GM13977 (cell line): Measurements from ENCODE around the gene KIR3DL2.
"Not testable (repeated sequence)": the region's sequence is repeated elsewhere in the genome, so short reads cannot be mapped to it uniquely, and the experiment has no call there.

Source experiments
- DNase-seq: peaks from one replicate; pipeline ENCODE4 v3.0.0; 2012; ENCODE audit warnings: low spot score
- in situ Hi-C: fragments of 300-500 bp; cut with MboI; formaldehyde crosslinking; loops from one replicate; pipeline ENCODE4 v1.12.0; 2022; ENCODE audit warnings: low sequenced_read_pairs, low pct_unique_long_range_greater_than_20kb, mixed read lengths, inconsistent platforms; ENCODE audit not compliant: unreplicated experiment
- TF ChIP-seq, protein P1 (sequence below): IDR thresholded peaks from 2 replicates; pipeline ENCODE4 v1.5.1; 2012; ENCODE audit warnings: mild to moderate bottlenecking, control low read depth; ENCODE audit not compliant: insufficient read depth; ENCODE audit errors: extremely low read depth, missing control alignments

The KIR3DL2 gene

DNA sequence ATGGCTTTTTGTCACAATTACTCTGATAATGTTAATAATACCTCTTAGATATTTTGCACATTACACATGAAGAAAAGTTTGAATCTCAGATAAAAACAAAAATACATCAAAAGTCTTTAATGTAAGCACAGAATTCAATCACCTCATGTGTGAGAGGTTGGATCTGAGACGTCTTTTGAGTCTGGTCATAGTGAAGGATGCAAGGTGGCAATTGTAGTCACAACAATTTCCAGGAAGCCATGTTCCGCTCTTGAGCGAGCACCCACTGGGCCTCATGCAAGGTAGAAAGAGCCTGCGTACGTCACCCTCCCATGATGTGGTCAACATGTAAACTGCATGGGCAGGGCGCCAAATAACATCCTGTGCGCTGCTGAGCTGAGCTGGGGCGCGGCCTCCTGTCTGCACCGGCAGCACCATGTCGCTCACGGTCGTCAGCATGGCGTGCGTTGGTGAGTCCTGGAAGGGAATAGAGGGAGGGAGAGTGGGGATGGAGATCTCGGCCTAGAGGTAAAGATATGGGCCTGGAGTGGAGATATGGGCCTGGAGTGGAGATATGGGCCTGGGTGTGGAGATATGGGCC lies at the start of gene KIR3DL2:
Gene KIR3DL2, plus strand, starts transcription at position 383 of the 580 bp plus-strand sequence. Its CDS starts 33 bp downstream, at position 416.
- in situ Hi-C loops = loop anchor here (5.0 kb wide), 1 partner anchor 33 kb away; the partner anchor contains the start of gene KIR3DL1
- not testable (repeated sequence) for DNase-seq

DNA sequence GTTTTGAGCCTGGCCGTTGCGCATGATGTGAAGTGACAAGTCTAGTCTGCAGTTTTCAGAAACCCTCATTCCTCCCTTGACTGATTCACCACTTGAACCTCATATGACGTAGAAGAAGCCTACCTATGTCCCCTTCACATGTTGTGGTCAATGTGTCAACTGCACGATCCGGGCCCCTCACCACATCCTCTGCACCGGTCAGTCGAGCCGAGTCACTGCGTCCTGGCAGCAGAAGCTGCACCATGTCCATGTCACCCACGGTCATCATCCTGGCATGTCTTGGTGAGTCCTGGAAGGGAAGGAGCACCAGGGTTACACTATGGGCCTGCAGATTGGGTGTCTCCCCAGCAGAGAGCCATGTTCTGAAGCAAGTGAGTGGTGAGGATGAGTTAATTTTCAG lies 46.8 kb upstream of the KIR3DL2 start, which contains the start of gene KIR2DL4:
Gene KIR2DL4, plus strand, starts transcription at position 201 of the 400 bp plus-strand sequence. Its CDS starts 42 bp downstream, at position 243.
- DNase-seq = no peak
- in situ Hi-C loops = no loop called here
- TF ChIP-seq, protein P1, sequence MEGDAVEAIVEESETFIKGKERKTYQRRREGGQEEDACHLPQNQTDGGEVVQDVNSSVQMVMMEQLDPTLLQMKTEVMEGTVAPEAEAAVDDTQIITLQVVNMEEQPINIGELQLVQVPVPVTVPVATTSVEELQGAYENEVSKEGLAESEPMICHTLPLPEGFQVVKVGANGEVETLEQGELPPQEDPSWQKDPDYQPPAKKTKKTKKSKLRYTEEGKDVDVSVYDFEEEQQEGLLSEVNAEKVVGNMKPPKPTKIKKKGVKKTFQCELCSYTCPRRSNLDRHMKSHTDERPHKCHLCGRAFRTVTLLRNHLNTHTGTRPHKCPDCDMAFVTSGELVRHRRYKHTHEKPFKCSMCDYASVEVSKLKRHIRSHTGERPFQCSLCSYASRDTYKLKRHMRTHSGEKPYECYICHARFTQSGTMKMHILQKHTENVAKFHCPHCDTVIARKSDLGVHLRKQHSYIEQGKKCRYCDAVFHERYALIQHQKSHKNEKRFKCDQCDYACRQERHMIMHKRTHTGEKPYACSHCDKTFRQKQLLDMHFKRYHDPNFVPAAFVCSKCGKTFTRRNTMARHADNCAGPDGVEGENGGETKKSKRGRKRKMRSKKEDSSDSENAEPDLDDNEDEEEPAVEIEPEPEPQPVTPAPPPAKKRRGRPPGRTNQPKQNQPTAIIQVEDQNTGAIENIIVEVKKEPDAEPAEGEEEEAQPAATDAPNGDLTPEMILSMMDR = no peak

DNA sequence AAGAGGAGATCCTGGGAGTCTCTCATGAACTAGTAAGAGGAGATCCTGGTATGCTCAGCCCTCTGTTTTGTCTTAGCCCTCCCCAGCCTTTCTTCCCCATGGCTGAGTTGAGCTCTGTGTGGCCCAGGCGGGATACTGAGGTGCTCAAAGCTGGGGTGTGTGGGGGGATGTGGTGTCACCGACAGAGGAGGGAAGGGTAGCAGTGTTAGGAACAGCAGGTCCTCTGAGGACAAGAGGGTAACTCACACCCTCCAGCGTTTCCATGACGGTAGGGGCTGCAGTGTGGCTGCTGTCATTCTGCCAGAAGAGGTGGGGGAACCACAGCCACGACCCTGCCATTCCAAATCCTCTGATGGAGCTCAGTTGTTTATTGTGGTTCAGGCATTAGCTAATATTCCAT lies 46.1 kb upstream of the KIR3DL2 start:
- TF ChIP-seq, protein P1 = no peak
- no peak for DNase-seq
- in situ Hi-C loops = no loop called here

DNA sequence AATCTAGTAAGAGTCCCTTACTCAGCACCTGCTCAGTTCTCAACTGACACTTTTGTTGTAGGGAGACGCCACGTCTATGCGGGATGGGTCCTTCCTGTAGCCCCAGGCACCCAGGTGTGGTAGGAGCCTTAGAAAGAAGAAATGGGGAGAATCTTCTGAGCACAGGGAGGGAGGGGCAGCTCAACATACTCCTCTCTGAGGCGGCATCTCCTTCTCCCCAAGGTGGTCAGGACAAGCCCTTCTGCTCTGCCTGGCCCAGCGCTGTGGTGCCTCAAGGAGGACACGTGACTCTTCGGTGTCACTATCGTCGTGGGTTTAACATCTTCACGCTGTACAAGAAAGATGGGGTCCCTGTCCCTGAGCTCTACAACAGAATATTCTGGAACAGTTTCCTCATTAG lies 45.7 kb upstream of the KIR3DL2 start:
- no peak for DNase-seq
- in situ Hi-C loops = no loop called here

DNA sequence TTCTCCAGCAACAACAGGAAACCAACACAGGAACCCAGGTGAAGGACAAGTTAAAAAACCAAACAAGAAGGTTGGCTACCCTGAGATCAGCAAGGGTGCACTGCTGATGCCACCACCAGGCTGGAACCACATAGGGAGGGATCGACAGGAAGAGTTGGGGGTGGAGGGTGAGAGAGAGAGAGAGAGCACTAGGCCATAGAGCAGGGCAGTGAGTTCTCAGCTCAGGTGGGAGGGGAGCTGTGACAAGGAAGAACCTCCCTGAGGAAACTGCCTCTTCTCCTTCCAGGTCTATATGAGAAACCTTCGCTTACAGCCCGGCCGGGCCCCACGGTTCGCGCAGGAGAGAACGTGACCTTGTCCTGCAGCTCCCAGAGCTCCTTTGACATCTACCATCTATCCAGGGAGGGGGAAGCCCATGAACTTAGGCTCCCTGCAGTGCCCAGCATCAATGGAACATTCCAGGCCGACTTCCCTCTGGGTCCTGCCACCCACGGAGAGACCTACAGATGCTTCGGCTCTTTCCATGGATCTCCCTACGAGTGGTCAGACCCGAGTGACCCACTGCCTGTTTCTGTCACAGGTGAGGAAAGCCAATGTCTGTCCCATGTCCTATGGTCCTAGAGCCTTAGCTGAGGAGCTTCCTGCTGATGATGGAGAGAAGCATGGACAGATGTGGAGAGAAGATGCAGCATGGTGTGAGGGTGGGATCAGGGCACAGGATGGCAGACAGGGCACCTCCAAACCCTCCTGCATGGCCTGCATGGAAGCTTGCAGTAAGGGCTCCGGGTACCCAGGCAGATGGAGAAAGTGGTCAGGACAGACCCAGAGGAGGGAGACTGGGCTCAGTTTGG lies 44.4 kb upstream of the KIR3DL2 start:
- no peak for DNase-seq
- TF ChIP-seq, protein P1 = no peak
- in situ Hi-C loops = no loop called here

More for the DNA sequence above, 45.7 kb upstream of the KIR3DL2 start:
- TF ChIP-seq, protein P1 = no peak

DNA sequence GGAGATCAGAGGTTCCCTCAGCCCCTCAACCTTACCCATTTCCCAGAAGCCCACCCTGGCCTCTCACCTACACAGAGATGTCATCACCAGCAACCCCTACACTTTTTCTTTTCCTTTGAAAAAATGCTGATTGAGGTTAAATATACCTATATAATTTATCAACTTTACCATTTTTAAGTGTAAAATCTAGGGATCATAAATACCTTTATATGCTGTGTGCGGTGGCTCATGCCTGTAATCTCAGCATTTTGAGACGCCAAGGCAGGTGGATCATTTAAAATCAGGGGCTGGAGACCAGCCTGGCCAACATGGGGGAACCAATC lies 43.8 kb upstream of the KIR3DL2 start:
- TF ChIP-seq, protein P1 = no peak
- in situ Hi-C loops = no loop called here
- no peak for DNase-seq

DNA sequence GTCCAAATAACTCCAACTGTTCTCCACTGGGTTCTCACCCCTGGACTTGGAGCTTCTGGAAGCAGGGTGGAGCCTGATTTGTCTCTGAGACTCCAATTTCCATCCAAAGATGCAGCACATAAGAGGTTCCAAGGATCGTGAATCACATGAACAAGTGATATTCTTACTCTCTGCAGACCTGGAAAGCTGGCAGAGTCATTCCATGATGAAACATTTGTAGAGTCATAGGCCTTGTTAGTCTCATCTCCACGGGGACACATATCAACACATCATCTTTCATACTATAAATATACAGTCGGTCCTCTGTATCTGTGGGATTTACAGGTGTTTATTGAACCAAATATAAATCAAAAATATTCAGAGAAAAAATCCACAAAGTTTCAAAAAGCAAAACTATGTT lies 35.7 kb upstream of the KIR3DL2 start:
- in situ Hi-C loops, DNase-seq: not testable (repeated sequence)

DNA sequence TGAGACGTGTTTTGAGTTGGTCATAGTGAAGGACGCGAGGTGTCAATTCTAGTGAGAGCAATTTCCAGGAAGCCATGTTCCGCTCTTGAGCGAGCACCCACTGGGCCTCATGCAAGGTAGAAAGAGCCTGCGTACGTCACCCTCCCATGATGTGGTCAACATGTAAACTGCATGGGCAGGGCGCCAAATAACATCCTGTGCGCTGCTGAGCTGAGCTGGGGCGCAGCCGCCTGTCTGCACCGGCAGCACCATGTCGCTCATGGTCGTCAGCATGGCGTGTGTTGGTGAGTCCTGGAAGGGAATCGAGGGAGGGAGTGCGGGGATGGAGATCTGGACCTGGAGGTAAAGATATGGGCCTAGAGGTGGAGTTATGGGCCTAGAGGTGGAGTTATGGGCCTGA lies 34.0 kb upstream of the KIR3DL2 start, which contains the start of gene KIR3DL1:
Gene KIR3DL1, plus strand, starts transcription at position 218 of the 400 bp plus-strand sequence.
- in situ Hi-C loops = loop anchor here (5.0 kb wide), 1 partner anchor 36 kb away; the partner anchor contains the start of gene KIR3DL2
- not testable (repeated sequence) for DNase-seq
